Central memory CD8-positive, alpha-beta T cell (primary cell): Measurements from ENCODE around the gene DTNBP1.
A peak's percentile ranks its signal among the peaks of the same experiment; 100 is the strongest.

Experiments used
- ATAC-seq: fragments of 150-1000 bp; cut with Tn5 transposase; replicated peaks from 2 replicates; pipeline ENCODE4 v1.10.0; 2022; ENCODE audit warnings: mild to moderate bottlenecking, moderate FRiP score, moderate number of reproducible peaks; ENCODE audit not compliant: poor library complexity, severe bottlenecking; ENCODE audit errors: extremely low read depth
- DNase-seq, 2 donors: peaks; one replicate each; pipeline ENCODE4 v3.0.0; 2021; ENCODE audit warnings: low spot score in 2 of 2
- H3K27ac Mint-ChIP-seq: one replicate; pipeline ENCODE4 v1.8.0; 2022; ENCODE audit warnings: low read depth, mild to moderate bottlenecking, moderate library complexity, mixed read lengths
- H3K27me3 Mint-ChIP-seq: one replicate; pipeline ENCODE4 v1.8.0; 2022; ENCODE audit warnings: mixed read lengths
- H3K36me3 Mint-ChIP-seq: one replicate; pipeline ENCODE4 v1.8.0; 2022; ENCODE audit warnings: mild to moderate bottlenecking, moderate library complexity, mixed read lengths; ENCODE audit not compliant: insufficient read depth
- H3K4me1 Mint-ChIP-seq: one replicate; pipeline ENCODE4 v1.8.0; 2022; ENCODE audit warnings: mixed read lengths
- H3K4me3 Mint-ChIP-seq: one replicate; pipeline ENCODE4 v1.8.0; 2022; ENCODE audit warnings: mild to moderate bottlenecking, moderate library complexity, mixed read lengths
- H3K9me3 Mint-ChIP-seq: one replicate; pipeline ENCODE4 v1.8.0; 2022; ENCODE audit warnings: mixed read lengths

Gene DTNBP1

GRCh38 chr6:15526212-15526701, 136.6 kb downstream of the DTNBP1 start:
- Mint-ChIP-seq H3K9me3 (no peaks in the 10 kb centered on the region), H3K27ac (peak overlapping the region; percentile 48), H3K36me3 (peaks cover 33% of the 10 kb centered on the region), H3K4me1 (peaks cover 32% of the 10 kb centered on the region), H3K4me3 (no peak overlapping the region), H3K27me3 (no peaks in the 10 kb centered on the region)
- no peak for ATAC-seq
- DNase-seq: no peak

GRCh38 chr6:15524861-15525401, 137.9 kb downstream of the DTNBP1 start:
- H3K4me3 Mint-ChIP-seq: no peak overlapping the region
- H3K36me3 Mint-ChIP-seq: peaks cover 45% of the 10 kb centered on the region
- H3K27ac Mint-ChIP-seq: peak overlapping the region; percentile 48

DNA sequence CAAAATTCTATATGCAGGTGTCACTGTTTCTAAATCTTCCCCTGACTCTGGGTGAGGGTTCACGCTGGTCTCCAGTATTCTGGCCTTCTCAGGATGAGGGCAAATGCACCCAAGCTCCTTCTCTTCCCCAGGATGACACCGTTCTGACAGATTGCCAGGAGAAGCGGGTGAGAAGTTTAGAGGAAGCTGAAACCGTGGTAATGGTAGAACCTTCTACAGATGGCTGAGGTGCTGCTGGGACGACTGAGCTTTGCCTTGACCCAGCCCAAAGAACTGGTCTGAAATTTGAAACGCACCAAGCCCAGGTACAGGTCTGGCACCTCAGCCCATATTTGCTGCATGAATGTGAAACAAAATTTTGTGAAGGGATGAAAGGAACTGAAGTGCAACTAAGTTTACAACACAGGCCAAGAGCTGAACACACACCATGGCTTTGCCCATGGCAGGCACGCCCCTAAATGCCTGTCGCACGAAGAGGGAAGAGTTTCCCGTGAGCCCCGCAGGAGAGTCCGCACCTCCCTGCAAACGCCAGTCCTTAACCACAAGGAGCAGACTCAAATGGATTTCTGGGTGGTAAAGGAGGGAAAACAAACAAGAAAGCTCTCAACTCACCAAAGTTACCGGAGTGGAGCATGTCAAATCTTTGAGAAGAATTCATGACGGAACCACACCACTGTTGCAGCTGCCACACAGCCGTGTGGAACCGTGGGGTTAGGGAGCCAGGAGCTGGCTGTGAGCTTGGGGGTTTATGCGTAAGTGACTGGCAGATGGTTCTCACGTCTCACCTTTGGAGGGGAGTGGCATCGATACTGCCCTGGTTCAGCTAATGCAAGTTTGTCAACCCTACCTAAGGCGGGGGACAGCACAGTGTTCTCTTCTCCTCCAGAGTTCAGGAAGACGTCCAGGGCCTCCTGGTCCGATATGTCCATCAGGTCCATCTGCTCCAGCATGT, 138.9 kb downstream of the DTNBP1 start:
- ATAC-seq (no peak), DNase-seq (no peak)
- H3K4me3 Mint-ChIP-seq: no peak overlapping the region
- H3K4me1 Mint-ChIP-seq: peaks cover 28% of the 10 kb centered on the region
- no peaks in the 10 kb centered on the region for H3K9me3 Mint-ChIP-seq
- peaks cover 48% of the 10 kb centered on the region for H3K36me3 Mint-ChIP-seq
- H3K27ac Mint-ChIP-seq: peak overlapping the region; percentile 48
- H3K27me3 Mint-ChIP-seq: no peaks in the 10 kb centered on the region

More at GRCh38 chr6:15524861-15525401, 137.9 kb downstream of the DTNBP1 start:
- no peaks in the 10 kb centered on the region for H3K9me3 Mint-ChIP-seq
- DNase-seq: no peak
- ATAC-seq: no peak
- H3K27me3 Mint-ChIP-seq: no peaks in the 10 kb centered on the region
- peaks cover 28% of the 10 kb centered on the region for H3K4me1 Mint-ChIP-seq

DNA sequence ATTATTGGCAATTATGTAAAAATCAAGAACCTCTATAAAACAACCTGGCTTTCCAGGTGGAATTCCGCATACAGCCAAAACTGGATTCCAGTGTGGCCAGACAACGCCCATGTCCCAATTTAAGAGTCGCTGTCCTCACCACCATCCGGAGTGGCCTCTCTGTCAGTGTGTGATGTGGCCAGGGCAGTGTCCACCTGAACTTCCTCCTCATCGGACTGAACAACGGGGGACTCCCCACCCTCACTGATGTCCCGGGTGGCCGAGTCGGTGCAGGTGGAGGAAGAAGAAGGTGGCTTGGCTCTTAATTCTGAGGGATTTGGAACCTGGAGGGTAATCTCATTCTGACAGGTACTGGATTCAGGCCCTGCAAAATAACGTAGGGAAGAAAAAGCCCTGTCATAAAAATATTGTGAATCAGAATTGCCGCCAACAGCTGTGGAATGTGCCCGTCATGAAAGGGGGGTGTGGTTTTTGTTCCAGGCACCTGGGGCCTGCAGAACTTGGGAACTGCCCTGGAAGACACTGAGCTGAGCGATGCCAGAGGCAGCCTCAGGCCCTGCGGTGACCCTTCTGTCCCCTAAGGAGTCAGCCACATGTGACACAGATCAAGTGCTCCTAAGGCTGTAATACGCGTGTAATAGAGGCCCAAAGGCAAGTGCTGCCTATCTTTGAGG, 139.8 kb downstream of the DTNBP1 start:
- no peak for ATAC-seq
- H3K36me3 Mint-ChIP-seq: peaks cover 50% of the 10 kb centered on the region

GRCh38 chr6:15522427-15522826, 140.4 kb downstream of the DTNBP1 start:
- H3K4me1 Mint-ChIP-seq: peaks cover 28% of the 10 kb centered on the region
- ATAC-seq: peak; percentile 14
- no peak overlapping the region for H3K4me3 Mint-ChIP-seq
- no peaks in the 10 kb centered on the region for H3K27me3 Mint-ChIP-seq
- DNase-seq: no peak
- no peaks in the 10 kb centered on the region for H3K9me3 Mint-ChIP-seq
- H3K27ac Mint-ChIP-seq: peak overlapping the region; percentile 49
- H3K36me3 Mint-ChIP-seq: peaks cover 50% of the 10 kb centered on the region

More for the DNA sequence above, 139.8 kb downstream of the DTNBP1 start:
- Mint-ChIP-seq H3K4me3 (no peak overlapping the region), H3K27me3 (no peaks in the 10 kb centered on the region), H3K9me3 (no peaks in the 10 kb centered on the region), H3K4me1 (peaks cover 28% of the 10 kb centered on the region), H3K27ac (peak overlapping the region; percentile 49)
- no peak for DNase-seq

- no peaks in the 10 kb centered on the region for H3K27me3 Mint-ChIP-seq
- peaks cover 28% of the 10 kb centered on the region for H3K4me1 Mint-ChIP-seq
- H3K9me3 Mint-ChIP-seq: no peaks in the 10 kb centered on the region
- H3K27ac Mint-ChIP-seq: peak overlapping the region; percentile 49
- H3K4me3 Mint-ChIP-seq: no peak overlapping the region
- ATAC-seq (no peak), DNase-seq (no peak)
- H3K36me3 Mint-ChIP-seq: peaks cover 49% of the 10 kb centered on the region
Measured at GRCh38 chr6:15522026-15522425, 140.8 kb downstream of the DTNBP1 start.

DNA sequence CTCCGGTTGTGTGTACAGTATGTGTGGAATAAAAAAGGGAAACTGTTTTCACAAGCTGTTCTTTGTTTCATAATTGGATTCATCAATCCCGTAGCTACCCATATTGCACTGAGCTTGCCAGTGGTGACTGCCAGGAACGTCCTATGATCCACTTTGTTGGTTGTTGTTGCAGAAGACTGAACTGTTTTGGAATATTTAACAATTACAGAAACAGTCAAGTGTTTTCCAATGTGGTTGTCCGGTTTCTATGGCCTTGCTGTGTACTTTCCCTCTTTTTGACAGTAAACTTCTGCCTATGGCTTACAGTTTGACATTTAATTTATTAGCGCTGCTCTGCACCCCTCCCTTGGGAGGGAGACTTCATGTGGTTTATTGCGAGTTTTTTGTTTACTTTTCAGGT, 141.2 kb downstream of the DTNBP1 start:
- Mint-ChIP-seq H3K27ac (peak overlapping the region; percentile 49), H3K4me3 (no peak overlapping the region), H3K27me3 (no peaks in the 10 kb centered on the region), H3K4me1 (peaks cover 24% of the 10 kb centered on the region), H3K36me3 (peaks cover 51% of the 10 kb centered on the region), H3K9me3 (no peaks in the 10 kb centered on the region)
- ATAC-seq: no peak
- no peak for DNase-seq

GRCh38 chr6:15520626-15521203, 142.1 kb downstream of the DTNBP1 start:
- DNase-seq (no peak), ATAC-seq (no peak)
- Mint-ChIP-seq H3K27ac (no peak overlapping the region), H3K27me3 (no peaks in the 10 kb centered on the region), H3K9me3 (no peaks in the 10 kb centered on the region), H3K4me1 (peaks cover 18% of the 10 kb centered on the region), H3K4me3 (no peak overlapping the region), H3K36me3 (peaks cover 57% of the 10 kb centered on the region)

GRCh38 chr6:15519681-15520080, 143.1 kb downstream of the DTNBP1 start:
- peaks cover 64% of the 10 kb centered on the region for H3K36me3 Mint-ChIP-seq
- H3K9me3 Mint-ChIP-seq: no peaks in the 10 kb centered on the region
- no peak overlapping the region for H3K27ac Mint-ChIP-seq
- no peak for DNase-seq
- ATAC-seq: no peak
- no peak overlapping the region for H3K4me3 Mint-ChIP-seq
- H3K27me3 Mint-ChIP-seq: no peaks in the 10 kb centered on the region
- peaks cover 13% of the 10 kb centered on the region for H3K4me1 Mint-ChIP-seq

- Mint-ChIP-seq H3K27ac (no peak overlapping the region), H3K4me3 (no peak overlapping the region), H3K36me3 (peaks cover 67% of the 10 kb centered on the region), H3K27me3 (no peaks in the 10 kb centered on the region), H3K4me1 (peaks cover 21% of the 10 kb centered on the region), H3K9me3 (no peaks in the 10 kb centered on the region)
- ATAC-seq (no peak), DNase-seq (no peak)
Measured at GRCh38 chr6:15518878-15519277, 143.9 kb downstream of the DTNBP1 start.

DNA sequence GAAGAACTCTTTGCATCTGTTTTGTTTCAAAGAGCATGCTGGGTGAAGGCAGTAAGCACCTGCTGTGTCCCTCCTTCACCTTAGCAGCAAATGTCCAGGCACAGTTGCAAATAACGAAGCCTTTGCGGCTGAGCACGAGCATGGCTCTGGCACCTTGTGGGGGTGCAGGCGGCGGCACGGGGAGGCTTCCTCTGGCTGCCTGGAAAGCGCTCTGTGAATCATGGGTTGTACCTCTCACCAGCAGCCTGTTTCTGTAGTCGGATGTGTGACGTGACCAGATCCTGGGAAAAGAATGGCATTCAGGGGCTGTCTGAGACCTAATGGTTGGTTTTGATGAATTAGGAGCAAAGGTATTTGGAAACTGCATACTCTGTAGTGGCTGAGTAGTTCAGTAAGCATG, 144.8 kb downstream of the DTNBP1 start:
- DNase-seq (no peak), ATAC-seq (no peak)
- Mint-ChIP-seq H3K4me1 (peaks cover 25% of the 10 kb centered on the region), H3K9me3 (no peaks in the 10 kb centered on the region), H3K27ac (no peak overlapping the region), H3K4me3 (no peak overlapping the region), H3K36me3 (peaks cover 62% of the 10 kb centered on the region), H3K27me3 (no peaks in the 10 kb centered on the region)

DNA sequence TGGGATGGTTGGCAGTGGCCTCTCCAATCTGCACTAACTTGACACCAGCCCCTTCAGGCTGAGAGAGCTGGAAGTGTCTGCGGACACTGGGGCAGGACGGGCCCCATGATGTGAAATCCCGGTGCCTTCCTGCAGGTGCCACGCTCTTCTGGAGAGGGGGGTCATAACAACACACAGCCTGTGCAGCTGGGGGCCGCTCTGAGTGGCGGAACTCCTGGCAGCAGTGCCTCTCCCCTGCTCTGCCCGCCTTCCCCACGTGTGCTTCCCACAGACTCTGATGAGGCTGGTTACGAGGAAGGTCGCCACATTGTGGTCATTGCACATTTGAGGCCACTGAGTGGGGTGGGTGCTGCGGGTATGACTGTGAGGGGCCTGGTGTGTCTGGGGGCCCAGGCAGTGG, 145.2 kb downstream of the DTNBP1 start:
- Mint-ChIP-seq H3K4me3 (no peak overlapping the region), H3K36me3 (peaks cover 59% of the 10 kb centered on the region), H3K9me3 (no peaks in the 10 kb centered on the region), H3K4me1 (peaks cover 21% of the 10 kb centered on the region), H3K27ac (no peak overlapping the region), H3K27me3 (no peaks in the 10 kb centered on the region)
- ATAC-seq (no peak), DNase-seq (no peak)
